CD4-positive, alpha-beta T cell treated with Interleukin-1 beta for 1 hour (primary cell): ENCODE data around the gene WASF3.

ENCODE experiments used
- DNase-seq, 2 donors: peaks; one replicate each; pipeline ENCODE4 v3.0.0-alpha.2; 2020 to 2022

Gene WASF3

GRCh38 chr13:26548205-26548765 is 9.2 kb upstream of the WASF3 start:
- DNase-seq = no peak

GRCh38 chr13:26549713-26550112 is 7.8 kb upstream of the WASF3 start:
- DNase-seq = no peak

- no peak for DNase-seq
Observed at GRCh38 chr13:26551255-26551860, 6.1 kb upstream of the WASF3 start.

- no peak for DNase-seq
Observed at GRCh38 chr13:26555413-26555812, 2.1 kb upstream of the WASF3 start.

- DNase-seq = no peak
Observed at GRCh38 chr13:26557051-26557392, 461 bp upstream of the WASF3 start.

- DNase-seq = no peak
Observed at GRCh38 chr13:26558074-26558805, 757 bp downstream of the WASF3 start.

GRCh38 chr13:26558987-26559386 is 1.5 kb downstream of the WASF3 start:
- DNase-seq = no peak

- no peak for DNase-seq
Observed at GRCh38 chr13:26560456-26560855, 3.0 kb downstream of the WASF3 start.

- no peak for DNase-seq
Observed at GRCh38 chr13:26561067-26561466, 3.6 kb downstream of the WASF3 start.

- no peak for DNase-seq
Observed at GRCh38 chr13:26561651-26562511, 4.4 kb downstream of the WASF3 start.

- DNase-seq = no peak
Observed at GRCh38 chr13:26562512-26562890, 5.0 kb downstream of the WASF3 start.

- no peak for DNase-seq
Observed at GRCh38 chr13:26563713-26564112, 6.2 kb downstream of the WASF3 start.

GRCh38 chr13:26568132-26568815 is 10.8 kb downstream of the WASF3 start:
- no peak for DNase-seq

- DNase-seq = no peak
Observed at GRCh38 chr13:26571518-26571917, 14.0 kb downstream of the WASF3 start.

- DNase-seq = no peak
Observed at GRCh38 chr13:26575244-26575643, 17.8 kb downstream of the WASF3 start.

- no peak for DNase-seq
Observed at GRCh38 chr13:26579580-26579979, 22.1 kb downstream of the WASF3 start.

- DNase-seq = no peak
Observed at GRCh38 chr13:26583662-26584061, 26.2 kb downstream of the WASF3 start.

- no peak for DNase-seq
Observed at GRCh38 chr13:26584713-26585112, 27.2 kb downstream of the WASF3 start.

- no peak for DNase-seq
Observed at GRCh38 chr13:26585136-26585535, 27.7 kb downstream of the WASF3 start.

GRCh38 chr13:26587251-26587650 is 29.8 kb downstream of the WASF3 start:
- no peak for DNase-seq

- DNase-seq = no peak
Observed at GRCh38 chr13:26589226-26589625, 31.7 kb downstream of the WASF3 start.

- no peak for DNase-seq
Observed at GRCh38 chr13:26589754-26590153, 32.3 kb downstream of the WASF3 start.

- no peak for DNase-seq
Observed at GRCh38 chr13:26590379-26590778, 32.9 kb downstream of the WASF3 start.
